Measurements from ENCODE around the gene CLDN4. TPM values are rescaled to one million over a fixed set of nuclear protein-coding genes. Genes with fewer than 3 reads are reported as not detected.
A peak's percentile ranks its signal among the peaks of the same experiment; 100 is the strongest.

The CLDN4 gene
- total and polyA plus RNA-seq, 2 donors (not counting 3 experiments of a cell fraction or from before 2014, with no cell fraction given) = 0.13 to 0.15 TPM

DNA sequence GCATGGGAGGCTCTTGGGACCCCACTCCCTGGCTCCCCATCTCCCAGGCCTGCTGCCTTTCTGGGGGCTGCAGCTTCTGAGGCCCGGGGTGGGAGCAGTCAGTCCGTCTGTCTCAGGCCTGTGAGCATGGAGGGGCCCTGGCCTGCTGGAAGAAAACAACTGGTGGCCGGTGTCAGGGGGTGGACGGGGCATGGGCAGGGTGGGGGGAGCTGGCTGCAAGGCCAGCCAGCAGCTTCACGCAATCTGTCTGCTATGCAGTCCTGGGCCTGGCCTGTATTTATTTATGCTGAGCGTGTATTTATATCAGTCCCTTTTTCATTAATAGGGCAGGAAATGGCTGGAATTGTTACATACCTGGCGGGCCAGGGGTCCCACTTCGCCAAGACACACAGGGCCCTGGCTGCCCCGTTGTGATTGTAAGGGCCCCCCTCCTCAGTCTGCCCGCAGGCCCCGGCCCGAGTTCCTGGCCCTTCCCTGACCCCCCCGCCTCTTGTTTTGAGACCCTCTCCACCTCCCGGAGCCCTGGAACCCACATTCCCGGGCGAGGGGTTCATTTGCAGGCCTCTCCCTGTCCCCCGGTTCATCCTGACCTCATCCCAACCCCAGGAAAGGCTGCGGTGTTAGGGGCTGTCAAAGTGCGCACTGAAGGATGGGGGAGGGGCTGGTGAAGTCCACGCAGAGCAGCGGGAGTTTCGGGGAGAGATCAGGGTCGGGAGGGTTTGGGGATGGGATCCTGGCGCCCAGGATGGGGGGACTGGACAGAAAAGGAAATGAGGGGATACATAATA lies 38.4 kb downstream of the CLDN4 start:
- no peaks in the 10 kb centered on the region for H3K9me3 ChIP-seq (replicated peaks; ENCODE audit: control insufficient read depth, insufficient read depth, low read length)
- dilution Hi-C loops (cut with MboI; ENCODE audit: extremely low pct_ligation_motif_present, low sequenced_read_pairs) (no loop called here), intact Hi-C loops (cut with micrococcal nuclease) (no loop called here)
- H3K9me1 ChIP-seq (replicated peaks; ENCODE audit: control insufficient read depth, extremely low read depth, insufficient read depth, low read length) = no peaks in the 10 kb centered on the region
- H3K4me2 ChIP-seq (ENCODE audit: insufficient read depth, low read length) = no peak overlapping the region
- BruUV-seq (replicated peaks) = no TSS peak
- H3K36me3 ChIP-seq (ENCODE audit: control insufficient read depth in 2 of 2, extremely low read depth in 1 of 2, insufficient read depth in 2 of 2, low read length in 2 of 2) = no peaks in the 10 kb centered on the region
- CTCF ChIA-PET = interaction anchor here (0.6 to 6.2 kb wide), 4 partner anchors 85 to 581 kb away, joined by 3 to 71 read pairs (median 3); partner anchors contain the start of gene ELN
- H4K20me1 ChIP-seq (replicated peaks; ENCODE audit: control insufficient read depth, extremely low read depth, insufficient read depth, low read length) = no peaks in the 10 kb centered on the region
- POLR2A ChIA-PET = no interaction called here
- H3K9ac ChIP-seq (replicated peaks; ENCODE audit: extremely low read depth, insufficient read depth, low read length) = no peak overlapping the region
- H3K4me3 ChIP-seq (replicated peaks in 1 of 3; ENCODE audit: insufficient read depth in 1 of 3, low read depth in 1 of 3, low read length in 3 of 3) = no peak overlapping the region
- TF ChIP-seq POLR2A (IDR thresholded peaks at IDR 0.05; ENCODE audit: low read depth, low read length) (no peak), EZH2 (IDR thresholded peaks at IDR 0.05; ENCODE audit: borderline replicate concordance, low read depth, low read length, severe bottlenecking) (no peak), JUN (IDR thresholded peaks at IDR 0.05; ENCODE audit: borderline replicate concordance, insufficient read depth, insufficient read length, low read depth) (no peak), POLR2AphosphoS5 (IDR thresholded peaks at IDR 0.05; ENCODE audit: insufficient read depth, low read depth, low read length) (no peak), GATA2 (IDR thresholded peaks at IDR 0.05; ENCODE audit: insufficient read depth, insufficient read length, low read depth, low read length) (no peak), FOS (IDR thresholded peaks at IDR 0.05; ENCODE audit: borderline replicate concordance, insufficient read depth, low read length) (no peak), MYC (IDR thresholded peaks at IDR 0.05; ENCODE audit: low read depth, low read length) (no peak)
- TF ChIP-seq, protein P1, sequence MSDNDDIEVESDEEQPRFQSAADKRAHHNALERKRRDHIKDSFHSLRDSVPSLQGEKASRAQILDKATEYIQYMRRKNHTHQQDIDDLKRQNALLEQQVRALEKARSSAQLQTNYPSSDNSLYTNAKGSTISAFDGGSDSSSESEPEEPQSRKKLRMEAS (IDR thresholded peaks at IDR 0.05; ENCODE audit: insufficient read depth, insufficient read length) = no peak
- TF ChIP-seq, protein P2, sequence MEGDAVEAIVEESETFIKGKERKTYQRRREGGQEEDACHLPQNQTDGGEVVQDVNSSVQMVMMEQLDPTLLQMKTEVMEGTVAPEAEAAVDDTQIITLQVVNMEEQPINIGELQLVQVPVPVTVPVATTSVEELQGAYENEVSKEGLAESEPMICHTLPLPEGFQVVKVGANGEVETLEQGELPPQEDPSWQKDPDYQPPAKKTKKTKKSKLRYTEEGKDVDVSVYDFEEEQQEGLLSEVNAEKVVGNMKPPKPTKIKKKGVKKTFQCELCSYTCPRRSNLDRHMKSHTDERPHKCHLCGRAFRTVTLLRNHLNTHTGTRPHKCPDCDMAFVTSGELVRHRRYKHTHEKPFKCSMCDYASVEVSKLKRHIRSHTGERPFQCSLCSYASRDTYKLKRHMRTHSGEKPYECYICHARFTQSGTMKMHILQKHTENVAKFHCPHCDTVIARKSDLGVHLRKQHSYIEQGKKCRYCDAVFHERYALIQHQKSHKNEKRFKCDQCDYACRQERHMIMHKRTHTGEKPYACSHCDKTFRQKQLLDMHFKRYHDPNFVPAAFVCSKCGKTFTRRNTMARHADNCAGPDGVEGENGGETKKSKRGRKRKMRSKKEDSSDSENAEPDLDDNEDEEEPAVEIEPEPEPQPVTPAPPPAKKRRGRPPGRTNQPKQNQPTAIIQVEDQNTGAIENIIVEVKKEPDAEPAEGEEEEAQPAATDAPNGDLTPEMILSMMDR (IDR thresholded peaks at IDR 0.05; ENCODE audit: extremely low read depth in 1 of 2, insufficient read depth in 1 of 2, low read depth in 1 of 2, low read length in 2 of 2) = no peak
- DNase-seq (ENCODE audit: low read depth, low spot score) (peak; percentile 45), FAIRE-seq (no peak)
- no peaks in the 10 kb centered on the region for H3K4me1 ChIP-seq (ENCODE audit: control insufficient read depth, extremely low read depth, insufficient read depth, low read length)
- H2AFZ ChIP-seq (ENCODE audit: low read depth, low read length) = no peak overlapping the region
- H3K27ac ChIP-seq (ENCODE audit: insufficient read depth, low read depth, low read length) = no peak overlapping the region
- no peaks in the 10 kb centered on the region for H3K27me3 ChIP-seq (ENCODE audit: control insufficient read depth in 2 of 2, insufficient read depth in 2 of 2, low read length in 2 of 2)
- no peaks in the 10 kb centered on the region for H3K79me2 ChIP-seq (ENCODE audit: control insufficient read depth, insufficient read depth, low read length)
